ENCODE measurements around the gene ZSWIM6. TPM values are rescaled to one million over a fixed set of nuclear protein-coding genes. Genes with fewer than 3 reads are reported as not detected.

ZSWIM6 gene
- total RNA-seq, 1 donor = 6.9 TPM

DNA sequence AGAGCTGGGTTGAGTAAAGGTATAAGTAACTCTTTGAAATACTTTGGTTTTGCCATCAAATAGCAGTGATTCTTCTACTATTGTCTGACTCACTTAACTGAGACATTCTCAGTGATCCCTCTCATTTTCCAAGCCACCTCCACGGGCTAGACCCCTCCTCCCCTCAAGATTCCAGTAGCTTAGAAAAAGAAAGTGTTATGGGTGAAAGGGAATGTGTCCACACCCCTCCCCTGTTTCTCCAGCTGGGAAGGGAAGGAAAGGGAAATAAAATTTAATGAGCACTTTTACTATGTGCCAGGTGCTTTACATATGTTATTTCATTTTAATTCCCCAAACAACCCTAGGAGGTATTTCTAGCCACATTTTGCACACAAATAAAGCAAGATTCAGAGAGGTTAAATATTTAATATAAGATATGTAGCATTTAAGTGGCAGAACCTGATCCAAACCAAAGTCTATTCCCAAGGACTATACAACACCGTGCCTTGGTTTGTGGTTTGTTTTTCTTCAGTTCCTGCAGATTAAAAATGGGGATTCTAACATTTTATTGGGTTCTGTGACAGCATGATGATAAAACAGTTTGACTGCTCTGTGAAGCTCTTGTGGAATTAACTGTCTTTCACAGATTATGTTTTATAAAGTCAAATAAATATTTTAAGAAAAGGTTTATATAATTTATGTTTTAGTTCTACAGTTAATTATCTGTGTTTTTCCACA, 135.9 kb downstream of the ZSWIM6 start:
- TF ChIP-seq CTCF (IDR thresholded peaks at IDR 0.05; ENCODE audit: insufficient read depth, low read length) = no peak
- no peak overlapping the region for H3K4me3 ChIP-seq (ENCODE audit: low read depth, low read length)
- DNase-seq (ENCODE audit: low read depth) = peak; percentile 46

GRCh38 chr5:61468483-61468865, 136.4 kb downstream of the ZSWIM6 start:
- DNase-seq (ENCODE audit: low read depth) = no peak
- peak; percentile 19 for TF ChIP-seq CTCF (IDR thresholded peaks at IDR 0.05; ENCODE audit: insufficient read depth, low read length)
- H3K4me3 ChIP-seq (ENCODE audit: low read depth, low read length) = no peak overlapping the region

DNA sequence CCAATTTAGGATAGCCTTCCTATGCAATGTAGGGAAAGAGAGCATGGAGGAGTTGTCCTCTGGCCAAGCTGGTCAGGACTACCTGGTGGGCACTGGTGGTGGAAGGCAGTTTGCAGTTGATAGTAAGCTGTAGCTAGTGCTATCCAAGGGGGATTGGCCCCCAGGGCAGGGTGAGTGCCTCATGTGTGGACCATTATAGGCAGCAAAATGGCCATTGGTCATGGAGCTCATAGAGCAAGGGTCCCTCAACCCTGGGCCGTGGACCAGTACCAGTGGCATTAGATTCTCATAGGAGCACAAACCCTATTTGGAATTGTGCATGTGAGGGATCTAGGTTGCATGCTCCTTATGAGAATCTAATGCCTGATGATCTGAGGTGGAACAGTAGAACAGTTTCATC, 139.3 kb downstream of the ZSWIM6 start:
- no peak for DNase-seq (ENCODE audit: low read depth)
- no peak overlapping the region for H3K4me3 ChIP-seq (ENCODE audit: low read depth, low read length)
- TF ChIP-seq CTCF (IDR thresholded peaks at IDR 0.05; ENCODE audit: insufficient read depth, low read length) = no peak

GRCh38 chr5:61472172-61472958, 140.3 kb downstream of the ZSWIM6 start:
- H3K4me3 ChIP-seq (ENCODE audit: low read depth, low read length) = no peak overlapping the region
- TF ChIP-seq CTCF (IDR thresholded peaks at IDR 0.05; ENCODE audit: insufficient read depth, low read length) = no peak
- DNase-seq (ENCODE audit: low read depth) = no peak

DNA sequence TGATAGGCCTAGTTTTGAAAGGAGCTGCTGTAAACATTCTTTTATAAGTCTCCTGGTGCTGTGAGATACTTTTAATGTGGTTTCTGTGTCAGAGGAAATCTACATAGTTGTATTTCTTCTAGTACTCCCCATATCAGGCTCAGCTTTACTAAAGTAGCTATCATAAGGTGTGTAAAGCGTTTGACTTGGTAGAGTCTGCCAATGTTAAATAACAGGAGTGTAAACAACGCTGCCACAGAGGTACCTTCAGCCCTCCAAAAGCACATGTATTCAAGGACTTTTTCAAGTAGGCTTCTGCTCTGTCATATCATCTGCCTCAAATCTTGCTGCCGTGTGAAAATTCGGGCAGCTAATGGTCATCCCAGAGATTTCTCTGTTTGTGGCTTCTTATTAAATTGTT, 142.7 kb downstream of the ZSWIM6 start:
- TF ChIP-seq CTCF (IDR thresholded peaks at IDR 0.05; ENCODE audit: insufficient read depth, low read length) = no peak
- no peak for DNase-seq (ENCODE audit: low read depth)
- H3K4me3 ChIP-seq (ENCODE audit: low read depth, low read length) = no peak overlapping the region

DNA sequence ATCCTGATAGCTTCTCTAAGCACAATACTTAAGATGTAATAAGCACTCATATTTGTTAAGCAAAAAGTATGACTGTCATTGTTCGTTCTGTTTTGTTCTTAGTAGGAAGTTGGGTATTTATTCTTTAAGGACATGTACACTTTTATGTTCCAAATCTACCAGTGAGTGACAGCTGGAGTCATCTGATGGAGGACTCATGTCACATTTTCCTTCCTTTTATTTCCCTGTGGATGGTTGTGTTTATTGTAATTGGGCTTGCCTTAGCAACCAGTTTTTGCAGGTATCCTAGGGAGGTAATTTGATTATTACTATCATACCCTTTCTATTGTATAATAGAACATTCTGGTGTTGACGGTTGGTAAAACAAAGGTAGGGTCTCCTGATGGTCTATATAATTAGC, 145.7 kb downstream of the ZSWIM6 start:
- no peak overlapping the region for H3K4me3 ChIP-seq (ENCODE audit: low read depth, low read length)
- TF ChIP-seq CTCF (IDR thresholded peaks at IDR 0.05; ENCODE audit: insufficient read depth, low read length) = no peak
- no peak for DNase-seq (ENCODE audit: low read depth)
